Activated CD8-positive, alpha-beta memory T cell treated with anti-CD3 and anti-CD28 coated beads for 4 hours (primary cell): Measurements from ENCODE around the gene FLT1.

Source experiments
- DNase-seq, 2 donors: peaks; one replicate each; pipeline ENCODE4 v3.0.0-alpha.2; 2020; ENCODE audit warnings: low read depth in 2 of 2

FLT1 gene

GRCh38 chr13:28494778-28495537 is at the start of gene FLT1:
FLT1 (minus strand) TSS chr13:28495128; CDS start chr13:28494843, 285 bp downstream.
- DNase-seq, result peak in 1 of 2 donors; percentile 8

- no peak for DNase-seq
Measured at GRCh38 chr13:28544026-28544425, 49.1 kb upstream of the FLT1 start.

- DNase-seq, result no peak
Measured at GRCh38 chr13:28542804-28543203, 47.9 kb upstream of the FLT1 start.

GRCh38 chr13:28541966-28542365 is 47.0 kb upstream of the FLT1 start:
- DNase-seq, result no peak

DNA sequence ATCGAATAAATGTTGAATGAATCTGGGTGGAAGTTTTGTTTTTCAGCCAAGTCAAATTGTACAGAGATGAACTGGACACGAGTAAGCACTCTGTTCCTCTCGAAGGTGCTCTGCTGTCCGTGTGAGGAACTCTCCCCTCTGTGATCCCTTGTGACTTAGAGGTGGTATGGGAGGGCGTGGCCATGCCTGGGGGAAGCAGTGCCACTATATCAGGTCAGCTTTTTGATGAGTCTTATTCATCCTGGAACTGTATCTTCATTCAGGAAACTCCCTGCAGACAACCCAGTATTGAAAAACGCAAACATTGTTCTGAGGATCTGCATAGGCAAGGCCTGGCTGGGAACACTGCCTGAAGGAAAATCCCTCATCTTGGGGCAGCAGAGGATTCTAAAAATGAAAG is 45.7 kb upstream of the FLT1 start:
- no peak for DNase-seq

- no peak for DNase-seq
Measured at GRCh38 chr13:28539625-28540286, 44.8 kb upstream of the FLT1 start.

GRCh38 chr13:28538932-28539331 is 44.0 kb upstream of the FLT1 start:
- no peak for DNase-seq

DNA sequence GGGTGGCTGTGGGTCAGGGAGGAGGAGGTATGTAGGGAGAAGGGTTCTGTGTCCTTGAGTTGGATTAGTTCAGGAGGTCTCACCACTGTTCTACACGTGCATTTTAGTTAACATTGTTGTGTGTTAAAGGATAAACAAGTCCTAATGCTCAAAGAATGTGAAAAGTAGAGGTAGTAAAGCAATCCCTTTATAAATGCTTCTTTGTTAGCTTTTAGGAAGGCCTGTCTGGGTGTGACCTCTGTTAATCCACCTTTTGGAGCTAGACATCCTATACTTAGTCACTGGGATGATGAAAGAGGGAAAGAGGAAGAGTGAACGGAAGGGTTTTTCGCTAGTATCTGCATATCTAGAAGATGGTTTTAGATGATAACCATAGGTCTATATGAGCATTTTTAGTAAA is 42.2 kb upstream of the FLT1 start:
- DNase-seq, result no peak

DNA sequence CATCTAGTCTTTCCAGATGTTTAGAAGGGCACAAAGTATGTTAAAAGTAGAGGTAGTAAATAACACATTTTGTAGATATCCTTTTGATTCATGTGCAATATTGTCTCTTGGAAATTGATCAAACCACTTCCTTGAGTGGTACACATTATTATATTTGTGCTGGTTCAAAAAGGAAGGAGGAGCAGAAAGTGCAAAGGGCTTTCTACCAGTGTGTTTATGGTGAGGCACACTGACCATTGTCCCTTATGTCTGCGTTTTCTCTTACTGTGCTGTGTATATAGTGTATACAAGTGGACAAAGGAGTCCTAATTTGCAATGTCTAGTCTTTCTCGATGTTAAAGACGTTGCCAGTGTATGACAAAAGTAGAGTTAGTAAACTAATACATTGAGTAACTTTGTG is 41.4 kb upstream of the FLT1 start:
- no peak for DNase-seq

DNA sequence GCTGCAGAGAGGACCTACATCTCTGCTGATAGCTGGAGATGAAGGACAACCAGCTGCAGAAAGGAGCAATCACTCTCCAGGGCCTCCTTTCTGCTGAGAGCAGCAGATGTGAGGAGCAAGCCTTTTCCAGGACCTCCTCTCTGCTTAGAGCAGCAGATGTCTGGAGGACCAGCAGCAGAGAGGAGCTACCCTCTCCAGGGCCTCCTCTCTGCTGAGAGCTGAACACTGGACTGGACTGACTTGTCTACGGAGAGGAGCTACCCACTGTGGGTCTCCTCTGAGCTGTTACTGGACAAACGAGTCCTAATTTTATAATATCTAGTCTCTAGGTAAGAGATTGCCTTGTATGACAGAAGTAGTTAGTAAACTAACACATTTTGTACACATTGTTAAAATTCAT is 40.8 kb upstream of the FLT1 start:
- DNase-seq, result no peak

- no peak for DNase-seq
Measured at GRCh38 chr13:28534801-28535200, 39.9 kb upstream of the FLT1 start.

DNA sequence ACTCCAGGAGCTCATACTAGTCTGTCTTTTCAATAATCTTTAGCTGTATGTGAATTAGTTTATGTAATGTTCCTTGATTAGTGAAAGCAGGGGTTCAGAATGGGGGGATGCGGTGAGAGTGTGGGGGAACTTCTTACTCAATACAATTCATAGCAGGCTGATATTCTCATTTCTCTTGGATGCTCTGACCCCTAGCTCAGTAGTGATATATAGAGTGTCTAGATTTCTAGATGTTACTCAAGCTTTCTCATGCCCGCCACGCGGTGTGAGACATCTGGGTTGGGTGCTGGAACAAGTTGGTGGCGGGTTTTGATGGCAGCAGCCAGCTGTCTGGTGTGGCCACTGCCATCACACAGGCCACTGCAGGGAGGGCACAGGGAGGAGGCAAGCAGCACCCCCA is 39.3 kb upstream of the FLT1 start:
- DNase-seq, result no peak

DNA sequence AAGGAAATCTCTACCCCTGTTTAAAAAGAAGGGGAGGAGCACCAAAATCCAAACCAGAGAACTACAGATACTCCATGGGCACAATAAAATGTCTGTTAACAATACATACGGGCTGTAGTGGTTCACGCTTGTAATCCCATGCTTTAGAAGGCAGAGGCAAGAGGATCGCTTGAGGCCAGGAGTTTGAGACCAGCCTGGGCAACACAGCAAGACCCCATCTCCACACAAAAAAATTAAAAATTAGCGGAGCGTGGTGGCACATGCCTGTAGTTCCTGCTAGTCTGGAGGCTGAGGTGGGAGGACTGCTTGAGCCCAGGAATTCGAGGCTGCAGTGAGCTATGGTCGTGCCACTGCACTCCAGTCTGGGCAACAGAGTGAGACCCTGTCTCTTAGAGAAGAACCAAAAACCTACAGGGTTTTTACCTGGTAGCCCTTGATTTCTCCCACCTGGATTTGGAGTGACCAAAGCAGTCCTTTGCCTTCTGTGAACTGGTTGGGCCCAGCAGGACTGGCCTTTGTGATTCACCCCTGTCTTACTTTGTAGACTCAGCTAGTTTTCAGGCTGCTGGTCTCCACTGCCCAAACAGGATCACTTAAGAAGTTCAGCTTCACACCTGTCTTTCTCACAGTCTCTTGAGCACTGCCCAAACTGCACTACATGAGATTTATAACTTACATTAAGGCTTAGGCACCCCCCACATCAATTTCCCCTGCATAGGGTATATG is 38.7 kb upstream of the FLT1 start:
- DNase-seq, result no peak

DNA sequence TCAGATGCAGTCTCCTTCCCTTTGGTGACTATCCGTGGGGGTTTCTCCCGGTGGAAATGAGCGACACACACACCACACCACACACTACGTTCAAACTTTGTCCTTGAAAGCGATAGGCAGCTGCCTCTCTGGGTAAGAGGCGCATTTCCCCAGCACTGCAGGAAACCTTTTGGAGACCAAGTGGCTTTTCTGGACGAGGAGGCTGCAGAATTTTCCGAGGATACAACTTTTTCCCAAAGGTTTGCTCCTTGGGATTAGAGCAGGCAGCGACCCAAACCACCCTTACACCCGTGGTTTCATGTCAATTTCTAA is 38.2 kb upstream of the FLT1 start:
- no peak for DNase-seq

DNA sequence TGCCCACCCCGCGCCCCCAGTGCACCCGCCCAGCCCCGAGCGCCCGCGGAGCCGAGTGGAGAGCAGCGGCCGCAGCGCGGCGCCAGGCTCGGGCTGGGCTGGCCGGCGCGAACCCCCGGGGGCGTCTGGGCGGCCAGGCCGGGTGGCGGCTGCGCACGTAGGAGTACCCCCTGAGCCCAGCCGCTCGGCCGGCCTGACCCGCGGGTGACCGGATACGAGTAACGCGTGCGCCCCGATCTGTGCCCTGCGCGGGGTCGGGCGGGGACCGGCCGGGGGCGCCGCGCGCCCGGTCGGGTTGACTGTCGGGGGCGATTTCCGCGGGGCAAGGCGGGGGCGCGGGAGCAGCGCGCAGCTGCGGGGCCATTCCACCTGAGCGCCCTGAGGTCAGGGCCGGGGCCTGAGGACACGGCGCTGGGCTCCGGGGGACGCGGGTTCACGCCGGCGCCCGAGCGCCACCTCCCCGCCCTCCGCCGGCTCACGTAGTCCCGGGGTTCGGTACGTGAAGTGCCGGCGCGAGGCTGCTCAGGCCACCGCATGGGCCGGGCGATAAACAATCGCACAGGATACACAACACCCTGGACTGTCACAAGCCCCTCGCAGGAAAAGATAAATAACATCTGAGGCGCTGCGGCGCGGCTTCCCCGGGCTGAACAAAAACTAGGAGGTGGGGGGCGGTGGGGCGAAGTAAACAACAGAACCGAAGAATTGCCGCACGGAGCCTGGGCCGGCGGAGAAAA is 37.6 kb upstream of the FLT1 start:
- DNase-seq, result no peak

DNA sequence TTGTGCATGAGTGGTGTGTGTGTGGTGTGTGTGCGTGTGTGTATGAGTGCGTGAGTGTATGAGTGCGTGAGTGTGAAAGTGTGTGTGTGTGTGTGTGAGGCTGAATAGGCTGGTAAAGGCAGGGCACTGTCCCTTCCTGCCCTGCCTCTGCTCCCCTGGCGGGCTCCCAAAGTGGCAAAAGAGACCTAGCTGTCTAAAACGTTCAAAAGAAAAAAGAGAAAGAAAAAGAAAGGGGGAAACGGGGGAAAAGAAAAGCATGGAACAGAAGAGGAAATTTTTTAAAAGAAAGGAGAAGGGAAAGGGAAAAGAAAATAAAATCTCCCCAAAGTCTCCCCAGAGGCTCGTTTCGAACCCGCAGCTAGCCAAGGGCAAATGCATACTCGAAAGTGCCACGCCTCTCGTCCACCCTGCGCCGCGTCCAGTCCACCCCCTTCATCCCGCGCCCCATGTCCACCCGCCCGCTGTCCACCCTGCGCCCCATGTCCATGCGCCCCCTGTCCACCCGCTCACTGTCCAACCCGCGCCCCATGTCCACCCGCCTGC is 37.0 kb upstream of the FLT1 start:
- no peak for DNase-seq

DNA sequence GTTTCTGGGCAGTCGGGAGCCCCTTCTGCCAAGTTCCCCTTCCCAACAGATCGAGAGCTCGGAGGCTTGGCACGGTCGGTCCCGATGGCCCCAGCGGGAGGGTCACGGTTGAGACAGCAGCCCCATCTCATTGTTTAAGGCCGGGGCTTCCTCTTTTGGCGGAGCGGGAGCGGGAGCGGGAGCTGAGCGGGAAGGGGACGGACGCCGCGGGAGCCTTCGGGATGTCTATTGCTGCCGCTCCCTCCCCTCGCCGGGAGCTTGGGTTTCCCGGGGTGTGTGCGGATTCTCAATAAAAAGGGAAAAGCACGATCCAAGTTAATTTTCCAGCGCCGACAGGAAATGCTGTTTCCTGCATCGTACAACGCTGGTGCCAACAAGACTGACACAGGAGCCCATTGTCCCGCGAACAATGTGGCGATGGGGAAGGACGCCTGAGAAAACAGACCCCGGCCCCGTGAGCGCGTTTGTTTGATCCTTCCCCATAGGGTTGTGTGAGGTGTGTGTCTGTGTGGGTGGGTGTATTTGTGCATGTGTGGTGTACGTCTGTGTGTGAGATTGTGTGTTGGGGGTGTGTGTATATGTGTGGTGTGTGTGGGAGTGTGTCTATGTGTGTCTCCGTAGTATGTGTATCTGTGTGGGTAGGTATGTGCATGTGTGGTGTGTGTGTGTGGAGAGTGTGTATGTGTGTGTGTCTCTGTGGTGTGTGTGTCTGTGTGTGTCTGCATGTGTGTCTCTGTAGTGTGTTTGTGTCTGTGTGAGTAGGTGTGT is 36.3 kb upstream of the FLT1 start:
- no peak for DNase-seq

DNA sequence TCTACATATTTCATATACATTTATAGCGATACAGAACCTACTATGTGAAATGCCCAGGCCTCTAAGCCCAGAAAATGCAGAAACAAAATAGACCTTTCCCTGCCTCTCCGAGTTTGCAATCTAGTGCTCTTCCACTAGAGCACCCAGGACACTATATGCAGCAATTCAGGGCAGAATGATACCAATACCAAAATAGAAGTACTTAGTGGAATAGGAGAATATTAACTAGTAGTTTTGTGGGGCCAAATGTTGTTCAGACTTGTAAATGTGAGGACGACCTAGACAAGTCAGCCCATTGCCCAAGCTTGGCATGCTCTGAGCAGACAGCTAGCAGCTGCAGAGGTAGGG is 35.8 kb upstream of the FLT1 start:
- no peak for DNase-seq

GRCh38 chr13:28529836-28530235 is 34.9 kb upstream of the FLT1 start:
- DNase-seq, result no peak

GRCh38 chr13:28528848-28529247 is 33.9 kb upstream of the FLT1 start:
- DNase-seq, result no peak

DNA sequence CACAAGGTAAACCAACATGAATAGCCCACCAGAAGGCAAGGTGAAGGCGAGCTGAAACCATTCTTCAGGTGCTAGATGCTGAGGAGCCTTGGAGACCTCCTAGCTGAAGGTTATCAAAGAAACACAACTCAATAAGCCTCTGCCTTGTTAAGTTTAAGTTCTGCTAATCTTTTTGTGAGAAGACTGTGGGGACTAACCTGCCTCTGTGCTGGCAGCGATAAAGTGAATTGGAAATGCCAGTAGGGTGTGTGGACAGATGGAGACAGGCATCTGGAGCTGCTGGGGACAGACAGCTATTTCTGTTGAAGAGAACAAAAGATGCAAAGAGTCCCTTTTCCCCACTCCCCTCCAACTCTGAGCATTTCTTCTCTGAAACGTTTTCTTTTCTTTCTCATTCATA is 33.5 kb upstream of the FLT1 start:
- DNase-seq, result no peak
